ENCODE measurements around the gene UQCRC1.

- TF ChIP-seq CTCF (IDR thresholded peaks at IDR 0.05) (no peak), POLR2A (IDR thresholded peaks at IDR 0.05) (no peak)
These were observed 46.9 kb downstream of the UQCRC1 start for GRCh38 chr3:48562367-48563095.

Measured in tibial nerve (tissue), 3 donors.